ENCODE data around the gene BRI3. TPM values are rescaled to one million over a fixed set of nuclear protein-coding genes. Genes with fewer than 3 reads are reported as not detected.

BRI3 gene
- total and polyA plus RNA-seq, 10 donors: 59.3 to 264 (median 177) TPM

GRCh38 chr7:98317366-98318040 lies 36.0 kb downstream of the BRI3 start:
- TF ChIP-seq POLR2AphosphoS5 (IDR thresholded peaks at IDR 0.05) (no peak), POLR2A (IDR thresholded peaks at IDR 0.05) (no peak)
- TF ChIP-seq, protein P1, sequence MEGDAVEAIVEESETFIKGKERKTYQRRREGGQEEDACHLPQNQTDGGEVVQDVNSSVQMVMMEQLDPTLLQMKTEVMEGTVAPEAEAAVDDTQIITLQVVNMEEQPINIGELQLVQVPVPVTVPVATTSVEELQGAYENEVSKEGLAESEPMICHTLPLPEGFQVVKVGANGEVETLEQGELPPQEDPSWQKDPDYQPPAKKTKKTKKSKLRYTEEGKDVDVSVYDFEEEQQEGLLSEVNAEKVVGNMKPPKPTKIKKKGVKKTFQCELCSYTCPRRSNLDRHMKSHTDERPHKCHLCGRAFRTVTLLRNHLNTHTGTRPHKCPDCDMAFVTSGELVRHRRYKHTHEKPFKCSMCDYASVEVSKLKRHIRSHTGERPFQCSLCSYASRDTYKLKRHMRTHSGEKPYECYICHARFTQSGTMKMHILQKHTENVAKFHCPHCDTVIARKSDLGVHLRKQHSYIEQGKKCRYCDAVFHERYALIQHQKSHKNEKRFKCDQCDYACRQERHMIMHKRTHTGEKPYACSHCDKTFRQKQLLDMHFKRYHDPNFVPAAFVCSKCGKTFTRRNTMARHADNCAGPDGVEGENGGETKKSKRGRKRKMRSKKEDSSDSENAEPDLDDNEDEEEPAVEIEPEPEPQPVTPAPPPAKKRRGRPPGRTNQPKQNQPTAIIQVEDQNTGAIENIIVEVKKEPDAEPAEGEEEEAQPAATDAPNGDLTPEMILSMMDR (IDR thresholded peaks at IDR 0.05 in 8 of 11, conservative IDR thresholded peaks at IDR 0.05 in 3 of 11): no peak
- peaks cover 0 to 9% (median 0%) of the 10 kb centered on the region in 7 donors for H3K27me3 ChIP-seq (replicated peaks in 1 of 7)
- H3K4me3 ChIP-seq: no peak overlapping the region
- no peak overlapping the region for H3K27ac ChIP-seq
- peaks cover 0 to 26% (median 8%) of the 10 kb centered on the region in 6 donors for H3K4me1 ChIP-seq
- WGBS, 5 donors: 89 to 96% (median 92%) methylated on average over 14 of the region's 14 CpGs
- peaks cover 0 to 2% (median 0%) of the 10 kb centered on the region in 6 donors for H3K36me3 ChIP-seq
- H3K9me3 ChIP-seq: peaks cover 0 to 6% (median 0%) of the 10 kb centered on the region in 8 donors
- no peak for DNase-seq
- intact Hi-C loops (cut with DNase I; ENCODE audit: low total_unique reads): no loop called here

- whole genome bisulfite sequencing, 5 donors: 86 to 94% (median 92%) methylated on average over 9 of the region's 9 CpGs
- no peak overlapping the region for H3K4me3 ChIP-seq
- no peak for DNase-seq
- peaks cover 0 to 5% (median 0%) of the 10 kb centered on the region in 6 donors for H3K36me3 ChIP-seq
- H3K4me1 ChIP-seq: peaks cover 0 to 17% (median 7%) of the 10 kb centered on the region in 6 donors
- H3K27ac ChIP-seq: no peak overlapping the region
- intact Hi-C loops (cut with DNase I; ENCODE audit: low total_unique reads): no loop called here
- H3K9me3 ChIP-seq: peaks cover 0 to 6% (median 0%) of the 10 kb centered on the region in 8 donors
- TF ChIP-seq POLR2A (IDR thresholded peaks at IDR 0.05) (no peak), POLR2AphosphoS5 (IDR thresholded peaks at IDR 0.05) (no peak)
- TF ChIP-seq, protein P1 (IDR thresholded peaks at IDR 0.05 in 8 of 11, conservative IDR thresholded peaks at IDR 0.05 in 3 of 11): no peak
- peaks cover 0 to 25% (median 0%) of the 10 kb centered on the region in 7 donors for H3K27me3 ChIP-seq (replicated peaks in 1 of 7)
Measured at GRCh38 chr7:98319176-98319575, 37.7 kb downstream of the BRI3 start.

GRCh38 chr7:98321301-98321700 lies 39.8 kb downstream of the BRI3 start:
- H3K36me3 ChIP-seq: peaks cover 0 to 5% (median 0%) of the 10 kb centered on the region in 6 donors
- TF ChIP-seq POLR2A (IDR thresholded peaks at IDR 0.05): no peak
- no peak for TF ChIP-seq POLR2AphosphoS5 (IDR thresholded peaks at IDR 0.05)
- TF ChIP-seq, protein P1 (IDR thresholded peaks at IDR 0.05 in 8 of 11, conservative IDR thresholded peaks at IDR 0.05 in 3 of 11): no peak
- 70 to 85% (median 80%) methylated on average over 10 of the region's 10 CpGs for WGBS, 5 donors

More at GRCh38 chr7:98321301-98321700, 39.8 kb downstream of the BRI3 start:
- intact Hi-C loops (cut with DNase I; ENCODE audit: low total_unique reads): no loop called here
- no peak overlapping the region for H3K4me3 ChIP-seq
- no peaks in the 10 kb centered on the region for H3K4me1 ChIP-seq
- H3K27ac ChIP-seq: no peak overlapping the region
- peaks cover 0 to 26% (median 0%) of the 10 kb centered on the region in 7 donors for H3K27me3 ChIP-seq (replicated peaks in 1 of 7)
- no peaks in the 10 kb centered on the region for H3K9me3 ChIP-seq
- DNase-seq: no peak

Data from spleen (tissue), 11 donors.